OCI-LY3 (cell line): ENCODE data around the gene DPYSL4.

ENCODE experiments used
- H2AFZ ChIP-seq: fragments of 200-600, 300-600 bp; shearing (Covaris generic); 2 replicates; pipeline ENCODE4 v1.6.0; 2014; ENCODE audit warnings: antibody characterized with exemption, low read depth, low read length
- H3K27ac ChIP-seq: fragments of 200-600, 300-600 bp; sonication (generic); 2 replicates; pipeline ENCODE4 v1.5.1; 2014; ENCODE audit warnings: mild to moderate bottlenecking, low read length, moderate library complexity, mixed read lengths
- H3K27me3 ChIP-seq: fragments of 200-600, 300-600 bp; sonication (generic); 2 replicates; pipeline ENCODE4 v1.6.1; 2014; ENCODE audit warnings: low read depth, low read length, mixed read lengths
- H3K36me3 ChIP-seq: fragments of 200-600, 300-600 bp; sonication (generic); replicated peaks from 2 replicates; pipeline ENCODE3; 2014; ENCODE audit warnings: low read depth, low read length, mixed read lengths
- H3K4me1 ChIP-seq: fragments of 300-600, 200-600 bp; sonication (generic); 2 replicates; pipeline ENCODE4 v1.6.1; 2014; ENCODE audit warnings: low read length, mixed read lengths
- H3K4me2 ChIP-seq: fragments of 200-600, 300-600 bp; sonication (generic); 2 replicates; pipeline ENCODE4 v1.6.1; 2014; ENCODE audit warnings: low read length, mixed read lengths
- H3K4me3 ChIP-seq: fragments of 300-600, 200-600 bp; sonication (generic); 2 replicates; pipeline ENCODE4 v1.5.1; 2014; ENCODE audit warnings: antibody characterized with exemption, mild to moderate bottlenecking, low read length, moderate library complexity
- H3K79me2 ChIP-seq: fragments of 300-600, 200-600 bp; shearing (Covaris generic); 2 replicates; pipeline ENCODE4 v1.6.1; 2014; ENCODE audit warnings: mild to moderate bottlenecking, low read length, mixed read lengths
- H3K9ac ChIP-seq: fragments of 300-600, 200-600 bp; shearing (Covaris generic); 2 replicates; pipeline ENCODE4 v1.6.0; 2014; ENCODE audit warnings: mild to moderate bottlenecking, low read length, moderate library complexity
- H3K9me3 ChIP-seq: fragments of 200-600, 300-600 bp; shearing (Covaris generic); 2 replicates; pipeline ENCODE4 v1.6.1; 2014; ENCODE audit warnings: low read length, mixed read lengths; ENCODE audit not compliant: insufficient read depth
- H4K20me1 ChIP-seq: fragments of 200-600, 300-600 bp; sonication (generic); 2 replicates; pipeline ENCODE4 v1.6.1; 2016; ENCODE audit warnings: low read length, mixed read lengths; ENCODE audit not compliant: insufficient read depth
- EZH2phosphoT487 ChIP-seq: fragments of 200-600 bp; shearing (Covaris generic); IDR thresholded peaks from 2 replicates; pipeline ENCODE4 v1.6.1; 2018; ENCODE audit warnings: antibody characterized with exemption, mixed run types, low read depth
- TF ChIP-seq, protein P1 (sequence below): fragments of 200-600, 300-600 bp; sonication (generic); IDR thresholded peaks from 2 replicates; pipeline ENCODE4 v1.5.1; 2014; ENCODE audit warnings: antibody characterized with exemption, low read length, low read depth

Gene DPYSL4

DNA sequence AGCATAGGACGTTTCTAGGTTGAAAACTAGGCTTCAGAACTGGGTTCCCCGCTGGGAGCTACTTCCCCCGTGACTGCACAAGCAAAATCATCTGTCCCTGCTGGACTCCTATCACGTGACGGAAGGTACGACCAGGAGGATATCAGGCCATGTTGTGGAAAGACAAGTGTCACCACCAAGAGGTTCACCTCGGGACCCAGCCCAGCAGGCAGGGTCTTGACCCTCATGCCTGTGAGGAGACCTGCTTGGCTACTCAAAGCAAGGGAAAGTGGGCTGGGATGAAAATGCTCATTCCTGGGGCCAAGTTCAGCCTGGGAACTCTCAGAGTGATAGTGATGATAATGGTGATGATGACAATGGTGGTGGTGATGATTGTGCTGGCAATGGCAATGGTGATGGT, 32.3 kb upstream of the DPYSL4 start:
- Histone ChIP-seq H3K79me2 (no peaks in the 10 kb centered on the region), H3K27me3 (no peaks in the 10 kb centered on the region), H3K9me3 (no peaks in the 10 kb centered on the region), H3K9ac (no peak overlapping the region), H2AFZ (no peak overlapping the region), H3K4me2 (no peak overlapping the region), H3K4me1 (no peaks in the 10 kb centered on the region), H3K4me3 (no peak overlapping the region), H4K20me1 (no peaks in the 10 kb centered on the region), H3K27ac (no peak overlapping the region), H3K36me3 (no peaks in the 10 kb centered on the region)
- TF ChIP-seq, protein P1, sequence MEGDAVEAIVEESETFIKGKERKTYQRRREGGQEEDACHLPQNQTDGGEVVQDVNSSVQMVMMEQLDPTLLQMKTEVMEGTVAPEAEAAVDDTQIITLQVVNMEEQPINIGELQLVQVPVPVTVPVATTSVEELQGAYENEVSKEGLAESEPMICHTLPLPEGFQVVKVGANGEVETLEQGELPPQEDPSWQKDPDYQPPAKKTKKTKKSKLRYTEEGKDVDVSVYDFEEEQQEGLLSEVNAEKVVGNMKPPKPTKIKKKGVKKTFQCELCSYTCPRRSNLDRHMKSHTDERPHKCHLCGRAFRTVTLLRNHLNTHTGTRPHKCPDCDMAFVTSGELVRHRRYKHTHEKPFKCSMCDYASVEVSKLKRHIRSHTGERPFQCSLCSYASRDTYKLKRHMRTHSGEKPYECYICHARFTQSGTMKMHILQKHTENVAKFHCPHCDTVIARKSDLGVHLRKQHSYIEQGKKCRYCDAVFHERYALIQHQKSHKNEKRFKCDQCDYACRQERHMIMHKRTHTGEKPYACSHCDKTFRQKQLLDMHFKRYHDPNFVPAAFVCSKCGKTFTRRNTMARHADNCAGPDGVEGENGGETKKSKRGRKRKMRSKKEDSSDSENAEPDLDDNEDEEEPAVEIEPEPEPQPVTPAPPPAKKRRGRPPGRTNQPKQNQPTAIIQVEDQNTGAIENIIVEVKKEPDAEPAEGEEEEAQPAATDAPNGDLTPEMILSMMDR = no peak

DNA sequence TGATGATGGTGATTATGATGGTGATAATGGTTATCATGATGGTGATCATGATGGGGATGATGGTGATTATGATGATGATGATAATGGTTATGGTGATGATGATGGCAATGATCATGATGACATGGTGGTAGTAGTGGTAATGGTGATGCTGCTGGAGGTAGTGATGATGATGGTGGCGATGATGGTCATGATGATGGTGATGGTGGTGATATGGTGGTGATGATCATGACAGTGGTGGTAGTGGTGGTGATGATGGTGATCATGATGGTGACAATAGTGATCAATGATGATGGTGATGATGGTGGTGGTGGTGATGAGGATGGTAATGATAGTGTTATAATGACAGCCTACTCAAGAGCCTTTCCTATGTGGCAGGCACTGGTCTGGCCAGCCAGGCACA, 31.8 kb upstream of the DPYSL4 start:
- H3K4me3 ChIP-seq = no peak overlapping the region
- H3K4me2 ChIP-seq = no peak overlapping the region
- no peaks in the 10 kb centered on the region for H3K9me3 ChIP-seq
- H4K20me1 ChIP-seq = no peaks in the 10 kb centered on the region
- no peak overlapping the region for H2AFZ ChIP-seq
- no peaks in the 10 kb centered on the region for H3K4me1 ChIP-seq
- H3K79me2 ChIP-seq = no peaks in the 10 kb centered on the region
- H3K27ac ChIP-seq = no peak overlapping the region
- H3K36me3 ChIP-seq = no peaks in the 10 kb centered on the region
- no peaks in the 10 kb centered on the region for H3K27me3 ChIP-seq
- H3K9ac ChIP-seq = no peak overlapping the region
- TF ChIP-seq, protein P1 = no peak
- no peak for TF ChIP-seq EZH2phosphoT487

DNA sequence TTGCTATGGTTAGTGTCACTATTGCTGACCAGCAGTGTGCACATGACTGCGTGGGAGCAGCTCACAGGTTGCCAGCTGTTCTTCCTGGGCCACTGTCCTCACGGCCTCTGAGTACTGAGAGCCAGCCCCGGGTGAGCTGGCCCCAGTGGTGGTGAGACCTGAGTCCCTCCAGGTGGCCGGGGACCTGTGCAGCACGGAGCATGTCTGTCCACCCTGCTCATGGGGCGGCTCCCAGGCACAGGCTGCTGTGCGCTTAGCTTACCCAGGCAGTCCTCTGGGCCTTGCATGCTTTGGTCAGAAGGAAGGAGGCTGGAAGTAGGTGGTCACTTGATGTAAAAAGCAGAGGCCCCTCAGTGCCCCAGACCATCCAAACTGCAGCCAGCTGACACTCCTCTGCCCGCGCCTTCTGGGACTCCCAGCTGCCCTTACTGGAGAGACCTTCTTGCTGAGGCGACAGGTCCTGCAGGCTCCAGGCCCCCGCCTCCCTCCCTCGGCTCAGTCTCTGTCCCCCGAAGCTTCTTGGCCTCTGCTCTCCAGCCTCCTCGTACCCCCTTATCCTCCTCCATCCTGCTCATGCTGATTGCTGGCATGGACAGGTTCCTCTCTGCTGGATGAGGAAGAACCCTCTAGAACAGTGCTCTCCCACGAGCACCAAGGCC, 30.9 kb upstream of the DPYSL4 start:
- Histone ChIP-seq H3K36me3 (no peaks in the 10 kb centered on the region), H3K79me2 (no peaks in the 10 kb centered on the region), H2AFZ (no peak overlapping the region), H3K27ac (no peak overlapping the region), H3K9ac (no peak overlapping the region), H3K4me3 (no peak overlapping the region), H3K4me2 (no peak overlapping the region), H4K20me1 (no peaks in the 10 kb centered on the region), H3K4me1 (no peaks in the 10 kb centered on the region), H3K27me3 (no peaks in the 10 kb centered on the region), H3K9me3 (no peaks in the 10 kb centered on the region)
- no peak for TF ChIP-seq EZH2phosphoT487
- TF ChIP-seq, protein P1 = no peak

DNA sequence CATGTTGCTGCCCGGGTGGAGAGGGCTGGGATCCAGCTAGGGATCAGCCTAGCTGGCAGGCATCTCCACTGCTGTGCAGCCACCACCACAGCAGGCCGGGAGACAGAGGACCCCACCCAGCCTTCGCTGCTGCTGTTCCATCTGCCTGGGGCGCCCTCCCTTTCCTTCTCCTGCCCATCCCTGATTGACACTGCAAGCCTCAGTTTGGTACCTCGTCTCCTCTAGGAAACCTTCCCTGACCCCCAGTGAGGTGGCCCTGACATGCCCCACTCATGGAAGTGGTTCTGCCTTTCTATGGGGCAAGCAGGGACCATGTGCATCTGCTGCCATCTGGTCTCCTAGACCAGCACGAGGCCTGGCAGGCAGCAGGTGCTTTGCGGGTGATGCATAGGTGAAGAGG, 30.4 kb upstream of the DPYSL4 start:
- Histone ChIP-seq H4K20me1 (no peaks in the 10 kb centered on the region), H3K9me3 (no peaks in the 10 kb centered on the region), H3K4me1 (no peaks in the 10 kb centered on the region), H3K4me2 (no peak overlapping the region), H3K9ac (no peak overlapping the region), H3K27ac (no peak overlapping the region), H3K4me3 (no peak overlapping the region), H2AFZ (no peak overlapping the region), H3K79me2 (no peaks in the 10 kb centered on the region), H3K27me3 (no peaks in the 10 kb centered on the region), H3K36me3 (no peaks in the 10 kb centered on the region)
- no peak for TF ChIP-seq EZH2phosphoT487
- TF ChIP-seq, protein P1 = no peak
